HT-29 (cell line): ENCODE results near the gene SPPL3. TPM values are rescaled to one million over a fixed set of nuclear protein-coding genes. Genes with fewer than 3 reads are reported as not detected.
"Not testable (repeated sequence)": the region's sequence is repeated elsewhere in the genome, so short reads cannot be mapped to it uniquely, and the experiment has no call there.

Source experiments
- DNase-seq: peaks from one replicate; pipeline ENCODE4 v3.0.0-alpha.2; 2015; ENCODE audit warnings: low spot score
- total RNA-seq: library from RNA; depleted of rRNA; stranded (reverse); fragments of >200 nt; shearing (Covaris generic); gene quantifications from 2 replicates; pipeline ENCODE4 v1.2.3, GENCODE V29; 2014

Gene SPPL3
- total RNA-seq, 1 experiment from 2014 or later = 7.9 TPM

DNA sequence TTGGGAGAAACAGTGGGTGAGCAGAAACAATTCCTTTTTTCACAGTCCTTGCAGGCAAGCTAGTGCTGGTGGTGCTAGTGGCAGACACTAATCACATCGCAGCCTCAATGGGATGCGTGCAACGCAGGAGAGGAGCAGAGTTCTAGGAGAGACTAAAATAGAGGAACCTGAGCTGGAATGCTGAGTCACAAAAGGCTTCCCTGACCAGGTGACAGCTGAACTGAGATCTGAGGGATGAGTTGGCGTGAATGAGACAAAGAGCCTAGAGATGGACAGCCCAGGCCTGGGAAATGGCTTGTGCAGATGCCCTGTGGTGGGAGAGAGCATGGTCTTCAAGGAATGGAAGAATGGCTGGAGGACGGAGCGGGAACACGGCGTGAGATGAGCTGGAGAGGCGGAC lies 152.8 kb downstream of the SPPL3 start:
- no peak for DNase-seq

GRCh38 chr12:120750806-120751205 lies 153.4 kb downstream of the SPPL3 start:
- DNase-seq = no peak

GRCh38 chr12:120749256-120749655 lies 154.9 kb downstream of the SPPL3 start:
- no peak for DNase-seq

DNA sequence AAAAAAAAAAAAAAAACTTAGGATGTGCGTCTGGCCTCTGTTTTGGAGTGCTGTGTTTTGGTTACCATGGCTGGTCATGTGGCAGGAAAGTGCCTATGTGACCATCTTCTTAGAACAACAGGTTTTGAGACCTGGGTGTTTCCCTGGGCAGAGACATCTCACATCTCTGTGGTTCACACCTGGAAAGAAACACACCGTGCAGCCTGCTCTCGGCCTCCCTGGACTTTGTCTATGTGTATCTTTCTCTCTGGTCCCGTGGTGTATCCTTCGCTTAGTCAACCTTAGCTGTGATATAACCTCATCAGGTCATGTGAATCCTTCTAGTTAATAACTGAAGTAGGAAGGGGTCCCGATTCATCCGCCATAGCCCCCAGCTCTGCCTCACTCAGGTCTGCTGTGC lies 155.9 kb downstream of the SPPL3 start:
- peak; percentile 14 for DNase-seq

GRCh38 chr12:120744922-120745493 lies 159.2 kb downstream of the SPPL3 start:
- DNase-seq = no peak

GRCh38 chr12:120741476-120742421 lies 162.4 kb downstream of the SPPL3 start:
- no peak for DNase-seq

- DNase-seq = no peak
Observed at GRCh38 chr12:120740871-120741270, 163.3 kb downstream of the SPPL3 start.

DNA sequence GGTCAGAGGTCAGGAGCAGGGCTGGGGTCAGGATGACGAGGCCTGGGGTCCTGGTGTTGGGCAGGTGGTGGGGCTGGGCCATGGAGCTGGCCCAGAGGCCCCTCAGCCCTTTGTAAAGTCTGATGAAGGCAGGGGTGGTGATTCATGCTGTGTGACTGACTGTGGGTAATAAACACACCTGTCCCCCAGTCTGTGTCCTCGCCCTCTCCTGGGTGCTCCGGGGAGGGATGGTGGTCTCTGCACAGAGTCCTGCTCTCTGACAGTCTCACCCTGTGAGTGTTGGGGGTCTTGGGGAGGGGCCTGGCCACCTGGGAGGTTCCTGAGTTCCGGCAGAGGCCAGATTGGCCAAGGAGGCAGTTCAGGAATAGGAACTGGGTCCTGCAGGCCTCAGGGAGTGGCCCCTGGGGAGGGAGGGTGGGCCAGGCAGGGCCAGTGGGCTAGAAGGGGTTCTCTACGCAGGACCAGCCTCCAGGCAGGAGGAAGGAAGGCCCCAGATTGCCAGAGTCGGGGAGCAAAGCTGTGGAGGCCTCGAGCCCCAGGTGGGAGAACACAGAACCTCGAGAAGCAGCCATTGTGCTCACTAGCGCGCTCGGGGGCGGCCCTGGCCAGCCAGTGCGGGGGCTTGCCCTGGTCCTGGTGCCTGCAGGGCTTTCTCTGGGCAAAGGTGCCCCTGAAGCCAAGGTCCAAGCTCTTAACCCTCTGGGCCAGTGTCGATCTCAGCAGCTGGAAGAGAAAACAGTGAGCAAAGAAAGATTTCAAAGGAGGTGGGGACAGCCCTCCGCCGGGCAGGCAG lies 164.1 kb downstream of the SPPL3 start:
- DNase-seq = no peak

DNA sequence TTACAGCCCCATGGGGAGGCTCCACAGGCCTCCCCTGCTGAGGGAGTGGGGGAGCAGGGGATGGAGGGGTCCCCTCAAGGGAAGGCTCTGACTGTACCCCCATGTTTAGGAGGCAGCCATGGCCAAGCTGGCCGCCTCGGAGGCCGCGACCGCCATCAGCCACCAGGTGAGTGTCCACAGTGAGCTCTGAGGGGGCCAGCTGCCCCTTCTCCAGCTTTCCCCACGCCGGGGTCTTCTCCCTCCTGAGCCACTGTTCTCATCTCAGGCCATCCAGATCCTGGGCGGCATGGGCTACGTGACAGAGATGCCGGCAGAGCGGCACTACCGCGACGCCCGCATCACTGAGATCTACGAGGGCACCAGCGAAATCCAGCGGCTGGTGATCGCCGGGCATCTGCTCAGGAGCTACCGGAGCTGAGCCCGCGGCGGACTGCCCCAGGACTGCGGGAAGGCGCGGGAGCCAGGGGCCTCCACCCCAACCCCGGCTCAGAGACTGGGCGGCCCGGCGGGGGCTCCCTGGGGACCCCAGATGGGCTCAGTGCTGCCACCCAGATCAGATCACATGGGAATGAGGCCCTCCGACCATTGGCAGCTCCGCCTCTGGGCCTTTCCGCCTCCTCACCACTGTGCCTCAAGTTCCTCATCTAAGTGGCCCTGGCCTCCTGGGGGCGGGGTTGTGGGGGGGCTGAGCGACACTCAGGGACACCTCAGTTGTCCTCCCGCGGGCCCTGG lies 165.0 kb downstream of the SPPL3 start:
- no peak for DNase-seq

DNA sequence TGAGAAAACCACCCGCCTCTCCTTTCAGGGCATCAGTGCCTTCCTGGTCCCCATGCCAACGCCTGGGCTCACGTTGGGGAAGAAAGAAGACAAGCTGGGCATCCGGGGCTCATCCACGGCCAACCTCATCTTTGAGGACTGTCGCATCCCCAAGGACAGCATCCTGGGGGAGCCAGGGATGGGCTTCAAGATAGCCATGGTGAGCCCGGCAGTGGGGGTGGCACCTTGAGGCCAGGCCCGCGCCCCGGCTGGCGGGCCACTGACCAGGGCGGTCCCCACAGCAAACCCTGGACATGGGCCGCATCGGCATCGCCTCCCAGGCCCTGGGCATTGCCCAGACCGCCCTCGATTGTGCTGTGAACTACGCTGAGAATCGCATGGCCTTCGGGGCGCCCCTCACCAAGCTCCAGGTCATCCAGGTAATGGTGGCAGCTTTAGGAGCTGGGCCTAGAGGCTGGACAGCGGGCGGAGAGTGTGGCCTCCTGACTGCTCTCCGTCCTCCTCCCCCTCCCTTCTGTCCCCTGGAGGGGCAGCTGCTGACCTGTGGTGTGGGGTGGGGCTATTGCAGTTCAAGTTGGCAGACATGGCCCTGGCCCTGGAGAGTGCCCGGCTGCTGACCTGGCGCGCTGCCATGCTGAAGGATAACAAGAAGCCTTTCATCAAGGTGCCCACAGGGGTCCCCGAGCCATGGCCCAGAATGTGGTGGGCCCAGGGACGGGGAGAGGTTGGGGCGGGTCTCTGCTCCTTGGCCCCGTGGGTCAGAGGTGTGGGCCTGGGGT lies 165.7 kb downstream of the SPPL3 start:
- DNase-seq = no peak

GRCh38 chr12:120737557-120738251 lies 166.5 kb downstream of the SPPL3 start:
- peak; percentile 29 for DNase-seq

DNA sequence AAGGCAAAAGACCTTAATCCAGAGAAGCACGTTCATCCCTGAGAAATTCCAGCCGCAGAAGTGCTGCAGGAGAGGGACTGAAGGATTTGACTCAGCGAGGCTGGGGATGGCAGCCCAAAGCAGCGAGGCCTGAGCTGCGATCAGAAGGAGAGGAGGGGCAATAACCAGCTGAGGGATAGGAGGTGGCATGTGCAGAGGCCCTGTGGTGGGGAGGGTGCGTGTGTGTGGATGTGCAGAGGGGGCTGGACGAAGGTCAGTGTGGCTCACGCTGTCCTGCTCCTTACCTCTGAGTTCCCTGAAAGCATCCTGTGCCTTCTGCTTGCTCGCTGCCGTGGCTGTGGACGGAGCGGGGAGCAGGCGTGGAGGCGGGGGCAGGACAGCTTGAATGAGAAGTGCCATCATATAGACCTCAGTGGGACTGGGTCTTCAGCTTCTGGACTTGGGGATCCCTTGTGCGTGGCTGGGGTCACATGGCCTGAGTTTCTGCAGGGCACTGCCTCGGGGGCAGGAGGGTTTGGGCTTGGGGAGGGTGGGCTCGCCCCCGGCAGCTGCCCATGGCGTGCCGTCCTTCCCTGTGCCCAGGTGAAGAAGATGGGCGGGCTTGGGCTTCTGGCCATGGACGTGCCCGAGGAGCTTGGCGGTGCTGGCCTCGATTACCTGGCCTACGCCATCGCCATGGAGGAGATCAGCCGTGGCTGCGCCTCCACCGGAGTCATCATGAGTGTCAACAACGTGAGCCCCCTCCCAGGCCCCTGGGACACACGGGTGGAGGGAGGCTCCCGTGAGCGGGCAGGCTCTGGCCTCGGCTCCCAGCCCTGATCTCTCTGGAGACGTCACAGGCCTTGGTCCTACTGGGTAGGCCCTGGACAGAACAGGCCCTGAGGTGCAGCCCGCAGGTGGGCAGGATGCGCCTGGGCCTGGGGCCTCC lies 167.5 kb downstream of the SPPL3 start:
- no peak for DNase-seq

DNA sequence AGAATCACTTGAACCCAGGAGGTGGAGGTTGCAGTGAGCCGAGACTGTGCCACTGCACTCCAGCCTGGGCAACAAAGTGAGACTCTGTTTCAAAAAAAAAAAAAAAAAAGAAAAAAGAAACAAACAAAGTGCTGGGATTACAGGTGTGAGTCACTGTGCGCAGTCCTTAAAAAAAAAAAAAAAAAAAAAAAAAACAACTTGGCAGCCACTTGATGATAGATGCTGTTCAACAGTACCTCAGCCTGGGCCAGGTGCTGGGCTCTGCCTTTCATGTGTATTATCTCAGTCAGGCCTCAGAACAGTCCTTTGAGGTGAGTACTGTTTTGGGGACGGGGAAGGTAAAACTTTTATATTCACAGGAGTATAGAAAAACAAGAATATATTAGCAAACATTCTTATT lies 169.0 kb downstream of the SPPL3 start:
- DNase-seq = no peak

DNA sequence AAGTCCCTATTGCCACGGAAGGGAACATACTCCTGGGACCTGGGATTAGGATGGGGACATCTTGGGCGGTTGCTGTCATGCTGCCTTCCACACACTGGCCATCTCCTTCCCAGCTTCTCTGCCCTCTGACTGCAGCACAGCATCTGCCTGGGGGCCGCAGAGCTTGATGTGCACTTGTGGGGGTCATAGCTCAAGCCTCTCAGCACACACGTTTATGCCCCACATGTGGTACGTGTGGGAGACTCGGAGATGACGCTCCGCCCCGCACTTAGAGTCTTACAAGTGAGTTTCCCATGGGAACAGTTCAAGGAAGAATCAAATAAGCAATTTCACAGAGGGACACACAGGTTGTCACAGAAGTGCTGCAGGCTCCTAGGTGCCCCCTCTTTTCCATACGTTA lies 169.9 kb downstream of the SPPL3 start:
- no peak for DNase-seq

- DNase-seq = no peak
Observed at GRCh38 chr12:120733574-120733973, 170.6 kb downstream of the SPPL3 start.

- not testable (repeated sequence) for DNase-seq
Observed at GRCh38 chr12:120732198-120732597, 172.0 kb downstream of the SPPL3 start.

- no peak for DNase-seq
Observed at GRCh38 chr12:120726961-120727360, 177.2 kb downstream of the SPPL3 start.

- no peak for DNase-seq
Observed at GRCh38 chr12:120726510-120726793, 177.7 kb downstream of the SPPL3 start.
